ENCODE results near the gene SLC20A1.
"Not testable (repeated sequence)": the region's sequence is repeated elsewhere in the genome, so short reads cannot be mapped to it uniquely, and the experiment has no call there.

The SLC20A1 gene

GRCh38 chr2:112684415-112684775, 38.7 kb downstream of the SLC20A1 start:
- DNase-seq, result no peak

- no peak for DNase-seq
Observed at GRCh38 chr2:112685271-112685884, 39.6 kb downstream of the SLC20A1 start.

GRCh38 chr2:112686348-112687217, 40.8 kb downstream of the SLC20A1 start:
- DNase-seq, result no peak

- DNase-seq, result no peak
Observed at GRCh38 chr2:112687522-112687921, 41.8 kb downstream of the SLC20A1 start.

- no peak for DNase-seq
Observed at GRCh38 chr2:112688086-112688880, 42.5 kb downstream of the SLC20A1 start.

- peak; percentile 29 for DNase-seq
Observed at GRCh38 chr2:112690853-112691401, 45.2 kb downstream of the SLC20A1 start.

GRCh38 chr2:112691881-112692281, 46.1 kb downstream of the SLC20A1 start:
- no peak for DNase-seq

- peak; percentile 47 for DNase-seq
Observed at GRCh38 chr2:112692495-112692911, 46.8 kb downstream of the SLC20A1 start.

GRCh38 chr2:112692918-112693317, 47.2 kb downstream of the SLC20A1 start:
- DNase-seq, result no peak

GRCh38 chr2:112693596-112693995, 47.9 kb downstream of the SLC20A1 start:
- DNase-seq, result peak; percentile 16

- no peak for DNase-seq
Observed at GRCh38 chr2:112694182-112694581, 48.4 kb downstream of the SLC20A1 start.

- no peak for DNase-seq
Observed at GRCh38 chr2:112698834-112699515, 53.2 kb downstream of the SLC20A1 start.

- DNase-seq, result no peak
Observed at GRCh38 chr2:112699984-112700667, 54.4 kb downstream of the SLC20A1 start.

- DNase-seq, result no peak
Observed at GRCh38 chr2:112701052-112701451, 55.3 kb downstream of the SLC20A1 start.

GRCh38 chr2:112703684-112704083, 57.9 kb downstream of the SLC20A1 start:
- no peak for DNase-seq

GRCh38 chr2:112705575-112705974, 59.8 kb downstream of the SLC20A1 start:
- DNase-seq, result no peak

- DNase-seq, result no peak
Observed at GRCh38 chr2:112706170-112706664, 60.5 kb downstream of the SLC20A1 start.

- DNase-seq, result not testable (repeated sequence)
Observed at GRCh38 chr2:112706947-112707346, 61.2 kb downstream of the SLC20A1 start.

GRCh38 chr2:112708968-112709367, 63.2 kb downstream of the SLC20A1 start:
- DNase-seq, result no peak

- no peak for DNase-seq
Observed at GRCh38 chr2:112709703-112710102, 64.0 kb downstream of the SLC20A1 start.

- no peak for DNase-seq
Observed at GRCh38 chr2:112710956-112711750, 65.4 kb downstream of the SLC20A1 start.
